Spleen (tissue), 11 donors: Measurements from ENCODE around the gene MRPL55. TPM values are rescaled to one million over a fixed set of nuclear protein-coding genes. Genes with fewer than 3 reads are reported as not detected.

Experiments
- DNase-seq: peaks from one replicate; pipeline ENCODE4 v3.0.0-alpha.2; 2020
- H3K27ac ChIP-seq, 8 donors: fragments of 200-600 bp; sonication (generic) in 7 of 8; 1 replicate in 4 of 8; 2 replicates in 4 of 8; pipeline versions ENCODE4 v1.5.0 to v1.8.0; 2016 to 2021; ENCODE audit warnings: inconsistent platforms in 4 of 8, mild to moderate bottlenecking in 4 of 8, moderate library complexity in 1 of 8
- H3K27me3 ChIP-seq, 7 donors: fragments of 200-600 bp; sonication (generic) in 6 of 7; replicated peaks in 1 of 7; 1 replicate in 4 of 7; 2 replicates in 3 of 7; pipeline versions ENCODE4 v1.5.0 to v1.8.0; 2016 to 2021; ENCODE audit warnings: inconsistent platforms in 3 of 7, mild to moderate bottlenecking in 1 of 7
- H3K36me3 ChIP-seq, 6 donors: fragments of 200-600 bp; sonication (generic) in 5 of 6; 1 replicate in 4 of 6; 2 replicates in 2 of 6; pipeline versions ENCODE4 v1.5.0 to v1.8.0; 2016 to 2021; ENCODE audit warnings: inconsistent platforms in 2 of 6
- H3K4me1 ChIP-seq, 6 donors: fragments of 200-600 bp; sonication (generic) in 5 of 6; 1 replicate in 3 of 6; 2 replicates in 3 of 6; pipeline versions ENCODE4 v1.5.0 to v1.8.0; 2016 to 2021; ENCODE audit warnings: inconsistent platforms in 3 of 6
- H3K4me3 ChIP-seq, 8 donors: fragments of 200-600 bp; sonication (generic) in 7 of 8; 1 replicate in 4 of 8; 2 replicates in 4 of 8; pipeline versions ENCODE4 v1.5.0 to v1.8.0; 2016 to 2021; ENCODE audit warnings: inconsistent platforms in 4 of 8, mild to moderate bottlenecking in 4 of 8, moderate library complexity in 2 of 8
- H3K9me3 ChIP-seq, 8 donors: fragments of 200-600 bp; sonication (generic) in 7 of 8; 1 replicate in 4 of 8; 2 replicates in 4 of 8; pipeline versions ENCODE4 v1.5.0 to v1.8.0; 2016 to 2021; ENCODE audit warnings: inconsistent platforms in 4 of 8
- POLR2A ChIP-seq, 3 donors: fragments of 450-650 bp; IDR thresholded peaks; one replicate each; pipeline ENCODE4 v1.5.1; 2017; ENCODE audit warnings: antibody characterized with exemption in 3 of 3, mild to moderate bottlenecking in 1 of 3
- POLR2AphosphoS5 ChIP-seq, 3 donors: sonication (generic); formaldehyde crosslinking; IDR thresholded peaks; one replicate each; pipeline ENCODE4 v1.5.1; 2017; ENCODE audit warnings: antibody characterized with exemption in 3 of 3
- WGBS, 5 donors: extraction: QIAGEN DNeasy Blood & Tissue Kit in 3 of 5; methylation state at CpG; one replicate each; pipeline versions ENCODE4 v1.1.5 to v1.1.7; 2013 to 2018; 5-methylcytosine and 5-hydroxymethylcytosine counted together
- intact Hi-C: fragments of 100-400 bp; cut with DNase I; formaldehyde crosslinking; loops from one replicate; pipeline ENCODE4 v1.15.0; 2023; ENCODE audit warnings: low total_unique reads
- polyA plus RNA-seq, 3 donors: library from polyadenylated mRNA; stranded (reverse); fragments of 200-250 nt; gene quantifications; one replicate each; pipeline ENCODE4 v1.2.1, GENCODE V29; 2013
- total RNA-seq, 7 donors: library from RNA; depleted of rRNA in 3 of 7; stranded (reverse); fragments of >200 nt in 3 of 7; fragmentation: NEBNext Ultra II Directional in 4 of 7; extraction: Animal tissue kit (Norgen Biotek cat#: 25700) in 4 of 7; gene quantifications; one replicate each; pipeline versions ENCODE4 v1.1.0 to v1.2.1, GENCODE V29; 2016 to 2021
- TF ChIP-seq, protein P1 (sequence below), 11 experiments: fragments of 200-600 bp in 7 of 11; fragments of 450-650 bp in 4 of 11; sonication (generic) in 4 of 11; IDR thresholded peaks in 8 of 11; conservative IDR thresholded peaks in 3 of 11; 1 replicate in 7 of 11; 2 replicates in 4 of 11; pipeline versions ENCODE4 v1.4.0 to v1.8.0; 2016 to 2021; ENCODE audit warnings: antibody characterized with exemption in 11 of 11, inconsistent platforms in 4 of 11, mild to moderate bottlenecking in 1 of 11
- donor health status: healthy with polysubstance abuse.
- donor health status: DM: no; HTN: no; CAD: no; lungs with moderate emphysema.
- donor health status: DM: no; HTN: no; CAD: no.
- donor health status: Bipolar disorder and iron deficiency.
- donor health status: healthy.
- donor health status: DM: no; HTN: no; CAD: no.
- donor health status: DM: yes; HTN: yes; CAD: no.

MRPL55 gene
- total and polyA plus RNA-seq, 10 donors, result 32.3 to 114 (median 72.1) TPM

DNA sequence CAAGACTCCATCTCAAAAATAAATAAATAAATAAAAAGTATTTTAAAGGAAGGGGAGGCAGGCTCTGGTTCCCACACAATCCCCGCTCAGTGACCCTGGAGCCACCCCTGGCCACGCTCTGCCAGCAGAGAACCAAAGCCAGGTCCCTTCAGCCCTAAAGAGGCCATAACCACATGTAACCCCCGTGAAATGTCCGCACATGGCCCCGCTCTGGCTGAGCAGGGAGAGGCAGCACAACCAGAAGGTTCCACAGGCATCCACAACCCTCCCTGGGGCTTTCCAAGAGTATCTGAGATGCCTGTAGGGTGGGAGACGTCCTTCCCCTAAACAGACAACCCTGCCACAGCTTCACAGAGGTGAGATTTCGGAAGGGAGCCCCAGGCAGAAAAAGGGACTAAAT is 28.0 kb downstream of the MRPL55 start:
- no peaks in the 10 kb centered on the region for H3K9me3 ChIP-seq
- WGBS, 5 donors, result 70 to 82% (median 77%) methylated on average over 7 of the region's 7 CpGs
- TF ChIP-seq POLR2AphosphoS5 (IDR thresholded peaks at IDR 0.05) (no peak), POLR2A (IDR thresholded peaks at IDR 0.05) (no peak)
- peak; percentile 83 for DNase-seq
- peaks cover 28 to 71% (median 51%) of the 10 kb centered on the region in 6 donors for H3K4me1 ChIP-seq
- H3K36me3 ChIP-seq, result no peaks in the 10 kb centered on the region
- intact Hi-C loops, result no loop called here
- peak overlapping the region; percentile 85 to 96 (median 92) for H3K4me3 ChIP-seq
- peak overlapping the region in 2 of 8 donors; percentile 99 to 100 for H3K27ac ChIP-seq
- no peaks in the 10 kb centered on the region for H3K27me3 ChIP-seq

DNA sequence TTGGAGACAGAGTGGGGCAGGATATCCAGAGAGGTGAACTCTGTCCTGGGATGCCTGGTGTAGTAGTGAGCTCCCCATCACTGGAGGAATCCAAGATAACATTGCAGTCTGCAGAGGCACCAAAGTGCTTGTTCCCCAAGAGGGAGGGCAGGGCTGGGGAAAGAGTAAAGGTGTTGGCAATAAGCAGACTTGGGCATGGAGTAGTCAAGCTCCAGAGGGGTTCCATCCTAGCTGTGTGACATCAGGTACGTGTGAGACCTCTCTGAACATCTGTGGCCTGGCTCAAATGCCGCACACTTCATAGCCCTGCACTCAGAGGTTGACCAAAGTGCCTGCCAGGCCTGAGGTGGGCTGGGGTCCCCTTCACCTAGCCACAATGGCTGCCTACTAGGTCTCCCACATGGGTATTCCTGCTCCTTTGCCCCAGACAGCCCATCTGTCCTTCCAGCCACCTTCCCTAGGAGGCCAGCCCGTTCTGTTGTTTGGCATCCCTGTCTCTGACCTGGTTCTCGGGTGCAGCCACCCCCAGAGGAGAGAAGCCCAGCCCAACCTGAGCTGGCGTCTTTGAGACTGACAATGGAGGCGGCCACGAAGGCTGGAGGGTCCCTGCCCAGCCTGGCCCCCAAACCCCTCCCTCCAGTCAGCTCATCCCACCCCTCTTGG is 29.4 kb downstream of the MRPL55 start:
- peaks cover 14 to 65% (median 40%) of the 10 kb centered on the region in 6 donors for H3K4me1 ChIP-seq
- peak; percentile 70 for DNase-seq
- H3K27ac ChIP-seq, result no peak overlapping the region
- no peaks in the 10 kb centered on the region for H3K36me3 ChIP-seq
- H3K9me3 ChIP-seq, result no peaks in the 10 kb centered on the region
- no peak overlapping the region for H3K4me3 ChIP-seq
- no peaks in the 10 kb centered on the region for H3K27me3 ChIP-seq
- TF ChIP-seq, protein P1, sequence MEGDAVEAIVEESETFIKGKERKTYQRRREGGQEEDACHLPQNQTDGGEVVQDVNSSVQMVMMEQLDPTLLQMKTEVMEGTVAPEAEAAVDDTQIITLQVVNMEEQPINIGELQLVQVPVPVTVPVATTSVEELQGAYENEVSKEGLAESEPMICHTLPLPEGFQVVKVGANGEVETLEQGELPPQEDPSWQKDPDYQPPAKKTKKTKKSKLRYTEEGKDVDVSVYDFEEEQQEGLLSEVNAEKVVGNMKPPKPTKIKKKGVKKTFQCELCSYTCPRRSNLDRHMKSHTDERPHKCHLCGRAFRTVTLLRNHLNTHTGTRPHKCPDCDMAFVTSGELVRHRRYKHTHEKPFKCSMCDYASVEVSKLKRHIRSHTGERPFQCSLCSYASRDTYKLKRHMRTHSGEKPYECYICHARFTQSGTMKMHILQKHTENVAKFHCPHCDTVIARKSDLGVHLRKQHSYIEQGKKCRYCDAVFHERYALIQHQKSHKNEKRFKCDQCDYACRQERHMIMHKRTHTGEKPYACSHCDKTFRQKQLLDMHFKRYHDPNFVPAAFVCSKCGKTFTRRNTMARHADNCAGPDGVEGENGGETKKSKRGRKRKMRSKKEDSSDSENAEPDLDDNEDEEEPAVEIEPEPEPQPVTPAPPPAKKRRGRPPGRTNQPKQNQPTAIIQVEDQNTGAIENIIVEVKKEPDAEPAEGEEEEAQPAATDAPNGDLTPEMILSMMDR (IDR thresholded peaks at IDR 0.05 in 8 of 11, conservative IDR thresholded peaks at IDR 0.05 in 3 of 11), result no peak
- TF ChIP-seq POLR2A (IDR thresholded peaks at IDR 0.05), result no peak
- no peak for TF ChIP-seq POLR2AphosphoS5 (IDR thresholded peaks at IDR 0.05)
- intact Hi-C loops, result no loop called here
- 89 to 100% (median 93%) methylated on average over 6 to 7 of the region's 7 CpGs for WGBS, 5 donors

DNA sequence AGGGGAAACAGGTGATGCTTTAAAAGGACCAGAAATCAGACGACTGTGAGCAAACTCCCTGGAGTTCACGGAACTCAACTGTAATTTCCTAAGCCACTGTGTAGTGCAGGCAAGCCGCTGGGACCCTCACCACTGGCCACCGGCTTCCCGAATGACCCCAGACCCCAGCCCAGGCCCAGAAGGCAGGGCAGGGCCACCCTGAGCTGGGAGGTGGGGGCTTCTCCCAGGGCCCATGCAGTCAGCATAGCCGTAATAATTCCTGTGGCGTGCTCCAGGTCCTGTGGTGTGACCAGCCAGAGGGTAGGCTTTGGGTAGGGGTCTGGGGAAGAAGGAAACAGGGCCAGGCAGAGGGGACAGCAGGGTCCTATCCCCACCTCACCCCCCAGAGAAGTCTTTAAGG is 30.1 kb downstream of the MRPL55 start:
- 92 to 95% (median 93%) methylated on average over 7 of the region's 7 CpGs for WGBS, 5 donors
- Histone ChIP-seq H3K27ac (no peak overlapping the region), H3K4me1 (peaks cover 7 to 58% (median 33%) of the 10 kb centered on the region in 6 donors), H3K36me3 (no peaks in the 10 kb centered on the region), H3K4me3 (no peak overlapping the region), H3K27me3 (no peaks in the 10 kb centered on the region), H3K9me3 (no peaks in the 10 kb centered on the region)
- intact Hi-C loops, result no loop called here
- TF ChIP-seq, protein P1 (IDR thresholded peaks at IDR 0.05 in 8 of 11, conservative IDR thresholded peaks at IDR 0.05 in 3 of 11), result no peak
- TF ChIP-seq POLR2AphosphoS5 (IDR thresholded peaks at IDR 0.05), result no peak
- TF ChIP-seq POLR2A (IDR thresholded peaks at IDR 0.05), result no peak
- DNase-seq, result peak; percentile 63

DNA sequence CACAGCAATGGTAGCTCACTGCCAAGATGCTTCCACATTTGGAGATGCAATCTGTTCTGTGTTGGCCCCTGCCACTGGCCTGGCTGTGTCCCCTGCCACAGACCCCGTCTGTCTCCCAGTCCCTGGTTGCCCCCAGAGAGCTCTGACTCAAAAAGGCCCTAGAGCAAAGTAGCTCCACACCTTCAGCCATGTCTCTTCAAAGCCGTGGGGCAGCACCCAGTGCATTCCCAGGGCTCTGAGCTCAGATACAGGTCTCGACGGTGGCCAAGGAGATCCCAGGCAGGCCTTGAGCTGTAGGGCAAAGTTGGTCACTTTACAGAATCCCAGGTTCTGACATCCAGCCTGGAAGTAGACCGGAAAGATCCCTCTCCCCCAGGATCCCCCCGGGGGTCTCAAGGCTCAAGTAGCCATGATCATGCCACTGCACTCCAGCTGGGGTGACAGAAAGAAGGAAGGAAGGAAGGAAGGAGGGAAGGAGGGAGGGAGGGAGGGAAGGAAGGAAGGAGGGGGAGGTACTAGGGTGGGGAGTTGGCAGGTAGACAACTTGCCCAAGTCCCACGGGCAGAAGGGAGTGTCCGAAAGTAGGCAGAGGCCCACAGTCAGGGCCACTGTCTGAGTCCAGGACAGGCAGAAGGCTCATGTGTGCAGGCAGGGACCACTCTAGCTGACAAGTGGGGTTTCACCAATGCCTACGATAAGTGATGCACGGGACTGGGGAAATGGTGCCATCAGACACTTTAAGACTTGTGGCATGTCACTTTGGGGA is 31.4 kb downstream of the MRPL55 start:
- H3K9me3 ChIP-seq, result no peaks in the 10 kb centered on the region
- intact Hi-C loops, result no loop called here
- DNase-seq, result no peak
- no peaks in the 10 kb centered on the region for H3K36me3 ChIP-seq
- H3K4me1 ChIP-seq, result peaks cover 7 to 51% (median 26%) of the 10 kb centered on the region in 6 donors
- H3K27me3 ChIP-seq, result peaks cover 0 to under 1% (median 0%) of the 10 kb centered on the region in 7 donors
- 49 to 74% (median 59%) methylated on average over 10 of the region's 10 CpGs for WGBS, 5 donors
- H3K4me3 ChIP-seq, result no peak overlapping the region
- no peak overlapping the region for H3K27ac ChIP-seq
- TF ChIP-seq POLR2A (IDR thresholded peaks at IDR 0.05), result no peak
- no peak for TF ChIP-seq POLR2AphosphoS5 (IDR thresholded peaks at IDR 0.05)
- TF ChIP-seq, protein P1 (IDR thresholded peaks at IDR 0.05 in 8 of 11, conservative IDR thresholded peaks at IDR 0.05 in 3 of 11), result no peak
